Neural progenitor cell (in vitro differentiated cells): Measurements from ENCODE around the gene YBEY. TPM values are rescaled to one million over a fixed set of nuclear protein-coding genes. Genes with fewer than 3 reads are reported as not detected.
A peak's percentile ranks its signal among the peaks of the same experiment; 100 is the strongest.

Source experiments
- DNase-seq: peaks from one replicate; pipeline ENCODE4 v3.0.0-alpha.2; 2016; ENCODE audit warnings: low spot score
- H2AFZ ChIP-seq: fragments of 200-600 bp; sonication (generic); replicated peaks from 2 replicates; pipeline ENCODE4 v1.6.1; 2016; ENCODE audit warnings: antibody characterized with exemption
- H3F3A ChIP-seq: fragments of 200-600 bp; sonication (generic); 2 replicates; pipeline ENCODE4 v1.6.1; 2016; ENCODE audit warnings: antibody characterized with exemption, low read depth
- H3K27ac ChIP-seq: fragments of 200-600 bp; sonication (generic); 2 replicates; pipeline ENCODE4 v1.5.1; 2016; ENCODE audit warnings: mild to moderate bottlenecking
- H3K27me3 ChIP-seq: fragments of 200-600 bp; sonication (generic); 2 replicates; pipeline ENCODE4 v1.6.1; 2016; ENCODE audit warnings: mild to moderate bottlenecking, moderate library complexity
- H3K36me3 ChIP-seq: fragments of 200-600 bp; sonication (generic); 2 replicates; pipeline ENCODE4 v1.5.1; 2016
- H3K4me1 ChIP-seq: fragments of 200-600 bp; sonication (generic); 2 replicates; pipeline ENCODE4 v1.6.1; 2016; ENCODE audit warnings: mixed run types
- H3K4me2 ChIP-seq: fragments of 200-600 bp; sonication (generic); 2 replicates; pipeline ENCODE4 v1.6.1; 2016
- H3K4me3 ChIP-seq: fragments of 200-600 bp; sonication (generic); 2 replicates; pipeline ENCODE4 v1.5.1; 2016
- H3K79me2 ChIP-seq: fragments of 200-600 bp; sonication (generic); 2 replicates; pipeline ENCODE4 v1.6.1; 2016; ENCODE audit warnings: low read depth
- H3K9ac ChIP-seq: fragments of 200-600 bp; sonication (generic); 2 replicates; pipeline ENCODE4 v1.6.1; 2016
- H3K9me3 ChIP-seq: fragments of 200-600 bp; sonication (generic); 2 replicates; pipeline ENCODE4 v1.5.1; 2016; ENCODE audit warnings: low read depth
- H4K20me1 ChIP-seq: fragments of 200-600 bp; sonication (generic); 2 replicates; pipeline ENCODE4 v1.6.1; 2016; ENCODE audit warnings: low read depth
- H3K27ac Mint-ChIP-seq: 3 replicates; pipeline ENCODE4 v1.8.0; 2021; ENCODE audit warnings: mixed read lengths
- H3K27me3 Mint-ChIP-seq: 2 replicates; pipeline ENCODE4 v1.8.0; 2022; ENCODE audit warnings: low read depth, mild to moderate bottlenecking, inconsistent platforms, moderate library complexity, mixed read lengths; ENCODE audit not compliant: insufficient read depth
- H3K36me3 Mint-ChIP-seq: 3 replicates; pipeline ENCODE4 v1.8.0; 2021; ENCODE audit warnings: mixed read lengths
- H3K4me1 Mint-ChIP-seq: 3 replicates; pipeline ENCODE4 v1.8.0; 2021; ENCODE audit warnings: mixed read lengths
- H3K4me3 Mint-ChIP-seq: 3 replicates; pipeline ENCODE4 v1.8.0; 2021; ENCODE audit warnings: mild to moderate bottlenecking, moderate library complexity, mixed read lengths
- H3K9me3 Mint-ChIP-seq: 3 replicates; pipeline ENCODE4 v1.8.0; 2020; ENCODE audit warnings: mixed read lengths
- CTCF ChIP-seq: fragments of 200-600 bp; sonication (generic); IDR thresholded peaks from 2 replicates; pipeline ENCODE4 v1.5.1; 2017; ENCODE audit warnings: antibody characterized with exemption, mild to moderate bottlenecking
- EZH2 ChIP-seq: fragments of 200-600 bp; sonication (generic); IDR thresholded peaks from 2 replicates; pipeline ENCODE4 v1.6.1; 2017; ENCODE audit warnings: antibody characterized with exemption, mild to moderate bottlenecking, moderate library complexity
- EZH2phosphoT487 ChIP-seq: fragments of 200-600 bp; sonication (generic); IDR thresholded peaks from 2 replicates; pipeline ENCODE4 v1.6.1; 2017; ENCODE audit warnings: antibody characterized with exemption
- total RNA-seq: library from RNA; depleted of rRNA; stranded (reverse); fragments of >200 nt; gene quantifications from 2 replicates; pipeline ENCODE4 v1.2.3, GENCODE V29; 2015; ENCODE audit warnings: low replicate concordance

Gene YBEY
- total RNA-seq, 1 donor from 2014 or later: 47.3 TPM

DNA sequence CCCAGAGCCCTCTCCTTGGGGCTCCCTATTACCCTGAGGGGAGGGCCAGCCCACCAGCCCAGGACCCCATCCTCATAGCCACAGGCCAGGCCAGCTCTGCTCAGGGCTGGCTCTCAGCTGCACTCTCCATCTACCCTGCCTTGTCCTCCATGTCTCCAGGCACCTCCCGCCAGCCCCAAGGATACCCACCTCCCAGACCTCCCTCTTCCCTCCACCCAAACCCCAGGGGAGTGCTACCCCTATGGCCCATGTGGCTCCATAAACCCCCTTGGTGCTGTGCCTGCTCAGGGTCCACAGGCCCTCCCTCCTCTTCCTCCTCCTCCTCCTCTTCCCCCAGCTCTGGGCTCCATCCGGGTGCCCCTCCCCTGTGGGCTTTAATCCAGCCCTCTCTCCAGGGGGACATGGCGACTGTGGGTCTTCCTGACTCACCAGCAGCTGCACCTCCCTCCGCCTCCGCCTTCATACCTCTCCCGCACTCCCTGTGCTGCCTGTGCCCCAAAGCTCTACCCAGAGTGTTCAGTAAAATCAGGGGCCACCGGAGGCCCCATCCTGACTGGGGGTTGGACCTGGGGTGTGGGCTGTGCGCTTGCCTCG is 9.1 kb downstream of the YBEY start:
- Mint-ChIP-seq H3K4me3 (no peak overlapping the region), H3K36me3 (peaks cover 20% of the 10 kb centered on the region), H3K27me3 (peaks cover 2% of the 10 kb centered on the region), H3K4me1 (peaks cover 6% of the 10 kb centered on the region), H3K9me3 (peaks cover 9% of the 10 kb centered on the region), H3K27ac (peak overlapping the region; percentile 46)
- Histone ChIP-seq H3F3A (peaks cover 12% of the 10 kb centered on the region), H3K36me3 (no peaks in the 10 kb centered on the region), H3K27me3 (peaks cover 9% of the 10 kb centered on the region), H4K20me1 (no peaks in the 10 kb centered on the region), H3K9ac (no peak overlapping the region), H3K4me2 (no peak overlapping the region), H3K9me3 (no peaks in the 10 kb centered on the region), H3K4me3 (no peak overlapping the region), H3K4me1 (no peaks in the 10 kb centered on the region), H3K79me2 (peaks cover under 1% of the 10 kb centered on the region), H2AFZ (no peak overlapping the region), H3K27ac (peak overlapping the region; percentile 29)
- no peak for TF ChIP-seq EZH2phosphoT487
- TF ChIP-seq EZH2: no peak
- no peak for TF ChIP-seq CTCF
- DNase-seq: peak; percentile 28

DNA sequence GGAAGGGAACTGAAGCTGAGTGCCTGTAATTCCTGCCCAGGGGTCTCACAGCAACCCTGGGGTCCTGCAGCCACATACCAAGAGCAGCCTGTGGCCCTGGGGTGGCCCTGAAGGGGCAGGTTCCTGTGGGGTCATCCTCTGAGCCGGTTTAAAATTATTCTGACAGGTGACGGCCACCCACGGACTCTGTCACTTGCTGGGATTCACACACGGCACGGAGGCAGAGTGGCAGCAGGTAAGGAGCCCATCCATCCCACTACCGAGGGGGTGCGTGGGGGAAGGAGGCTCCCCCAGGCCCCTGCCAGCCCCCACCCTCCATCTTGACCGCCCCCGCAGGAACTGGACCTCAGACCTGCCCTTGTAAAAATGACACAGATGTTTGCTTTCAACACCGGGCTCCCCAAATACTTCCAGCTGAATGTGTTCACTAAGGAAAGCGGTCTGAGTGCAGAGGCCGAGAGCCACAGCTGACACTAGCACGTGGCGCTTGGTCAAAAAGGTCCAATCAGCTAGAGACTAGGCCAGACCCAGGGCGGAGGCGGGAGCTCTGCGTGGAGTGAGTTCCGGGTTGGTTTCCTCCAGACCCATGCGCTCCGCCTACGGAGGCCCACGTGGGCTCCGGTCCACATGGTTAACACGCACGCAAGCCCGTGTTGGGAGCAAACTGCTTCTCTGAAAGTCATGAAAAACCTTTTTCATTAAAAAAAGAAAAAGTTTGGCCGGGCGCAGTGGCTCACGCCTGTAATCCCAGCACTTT is 10.0 kb downstream of the YBEY start:
- Histone ChIP-seq H3K9me3 (no peaks in the 10 kb centered on the region), H2AFZ (no peak overlapping the region), H3F3A (peaks cover 12% of the 10 kb centered on the region), H3K36me3 (no peaks in the 10 kb centered on the region), H3K4me2 (no peak overlapping the region), H4K20me1 (no peaks in the 10 kb centered on the region), H3K79me2 (no peaks in the 10 kb centered on the region), H3K27ac (peak overlapping the region; percentile 29), H3K4me3 (no peak overlapping the region), H3K27me3 (peaks cover 9% of the 10 kb centered on the region), H3K9ac (no peak overlapping the region), H3K4me1 (no peaks in the 10 kb centered on the region)
- Mint-ChIP-seq H3K36me3 (peaks cover 27% of the 10 kb centered on the region), H3K9me3 (peaks cover 8% of the 10 kb centered on the region), H3K4me1 (peaks cover 6% of the 10 kb centered on the region), H3K4me3 (no peak overlapping the region), H3K27ac (peak overlapping the region; percentile 81), H3K27me3 (peaks cover 5% of the 10 kb centered on the region)
- TF ChIP-seq EZH2phosphoT487 (no peak), EZH2 (no peak), CTCF (no peak)
- no peak for DNase-seq

- Histone ChIP-seq H3F3A (peaks cover 12% of the 10 kb centered on the region), H3K4me2 (peak overlapping the region; percentile 54), H3K79me2 (no peaks in the 10 kb centered on the region), H3K36me3 (no peaks in the 10 kb centered on the region), H3K27ac (no peak overlapping the region), H3K9me3 (no peaks in the 10 kb centered on the region), H2AFZ (no peak overlapping the region), H3K4me1 (no peaks in the 10 kb centered on the region), H3K27me3 (peaks cover 9% of the 10 kb centered on the region), H4K20me1 (no peaks in the 10 kb centered on the region), H3K4me3 (peak overlapping the region; percentile 21), H3K9ac (no peak overlapping the region)
- TF ChIP-seq EZH2: no peak
- no peak for TF ChIP-seq EZH2phosphoT487
- no peak for TF ChIP-seq CTCF
- Mint-ChIP-seq H3K27me3 (peaks cover 5% of the 10 kb centered on the region), H3K4me1 (peaks cover 6% of the 10 kb centered on the region), H3K36me3 (peaks cover 21% of the 10 kb centered on the region), H3K27ac (peak overlapping the region; percentile 96), H3K9me3 (no peaks in the 10 kb centered on the region), H3K4me3 (no peak overlapping the region)
- no peak for DNase-seq
Measured at GRCh38 chr21:46297338-46298271, 11.5 kb downstream of the YBEY start.
